GM12878 (cell line): ENCODE measurements around the gene RIMBP2.

Source experiments
- POLR2A ChIP-seq: IDR thresholded peaks from 2 replicates; pipeline ENCODE4 v1.6.1; 2011; ENCODE audit warnings: low read depth, mild to moderate bottlenecking, low read length
- RB1 ChIP-seq: fragments of 450-650 bp; formaldehyde crosslinking; IDR thresholded peaks from 2 replicates; pipeline ENCODE4 v1.6.1; 2017; ENCODE audit warnings: mild to moderate bottlenecking, borderline replicate concordance
- SMC3 ChIP-seq: IDR thresholded peaks from 2 replicates; pipeline ENCODE4 v1.6.1; 2011; ENCODE audit warnings: low read length, improper control_type of control experiment, borderline replicate concordance
- TF ChIP-seq, protein P1 (sequence below), 3 experiments: IDR thresholded peaks in 2 of 3; conservative IDR thresholded peaks in 1 of 3; 2 replicates each; pipeline ENCODE4 v1.5.1; 2011; ENCODE audit warnings: low read depth in 3 of 3, low read length in 3 of 3, mild to moderate bottlenecking in 3 of 3, control low read depth in 2 of 3, moderate library complexity in 2 of 3, inconsistent platforms in 1 of 3, mixed read lengths in 1 of 3; ENCODE audit not compliant: control insufficient read depth in 2 of 3, insufficient read depth in 1 of 3; ENCODE audit errors: extremely low read depth in 1 of 3

DNA sequence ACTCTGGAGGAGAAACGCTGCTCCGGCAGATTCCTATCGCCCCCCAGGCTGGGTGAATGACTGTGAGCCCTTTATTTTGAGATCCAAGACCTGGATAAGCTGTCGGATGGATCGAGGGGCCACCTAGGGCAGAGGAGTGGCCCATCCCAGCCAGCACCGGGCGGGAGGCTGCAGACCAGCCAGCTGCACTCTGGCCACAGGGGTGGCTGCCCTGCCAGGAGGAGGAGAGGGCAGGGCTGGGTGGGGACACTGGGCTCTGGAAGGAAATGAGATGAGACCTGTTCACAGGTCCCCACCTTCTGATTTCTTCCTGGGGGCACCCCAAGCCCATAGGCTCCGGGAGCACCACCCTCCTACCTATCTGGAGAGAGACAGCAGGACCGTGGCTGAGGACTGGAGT, 238.4 kb downstream of the RIMBP2 start:
- TF ChIP-seq RB1 (no peak), SMC3 (no peak), POLR2A (no peak)
- TF ChIP-seq, protein P1, sequence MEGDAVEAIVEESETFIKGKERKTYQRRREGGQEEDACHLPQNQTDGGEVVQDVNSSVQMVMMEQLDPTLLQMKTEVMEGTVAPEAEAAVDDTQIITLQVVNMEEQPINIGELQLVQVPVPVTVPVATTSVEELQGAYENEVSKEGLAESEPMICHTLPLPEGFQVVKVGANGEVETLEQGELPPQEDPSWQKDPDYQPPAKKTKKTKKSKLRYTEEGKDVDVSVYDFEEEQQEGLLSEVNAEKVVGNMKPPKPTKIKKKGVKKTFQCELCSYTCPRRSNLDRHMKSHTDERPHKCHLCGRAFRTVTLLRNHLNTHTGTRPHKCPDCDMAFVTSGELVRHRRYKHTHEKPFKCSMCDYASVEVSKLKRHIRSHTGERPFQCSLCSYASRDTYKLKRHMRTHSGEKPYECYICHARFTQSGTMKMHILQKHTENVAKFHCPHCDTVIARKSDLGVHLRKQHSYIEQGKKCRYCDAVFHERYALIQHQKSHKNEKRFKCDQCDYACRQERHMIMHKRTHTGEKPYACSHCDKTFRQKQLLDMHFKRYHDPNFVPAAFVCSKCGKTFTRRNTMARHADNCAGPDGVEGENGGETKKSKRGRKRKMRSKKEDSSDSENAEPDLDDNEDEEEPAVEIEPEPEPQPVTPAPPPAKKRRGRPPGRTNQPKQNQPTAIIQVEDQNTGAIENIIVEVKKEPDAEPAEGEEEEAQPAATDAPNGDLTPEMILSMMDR (IDR thresholded peaks at IDR 0.05 in 2 of 3, conservative IDR thresholded peaks at IDR 0.05 in 1 of 3; ENCODE audit: control insufficient read depth in 2 of 3, extremely low read depth in 1 of 3, insufficient read depth in 1 of 3, low read depth in 3 of 3, low read length in 3 of 3), result no peak
